Activated CD8-positive, alpha-beta T cell treated with anti-CD3 and anti-CD28 coated beads for 36 hours (primary cell): Measurements from ENCODE around the gene IFNL1. TPM values are rescaled to one million over a fixed set of nuclear protein-coding genes. Genes with fewer than 3 reads are reported as not detected.

Experiments used
- ATAC-seq: fragments of 200-7000 bp; cut with Tn5 transposase; one replicate; pipeline ENCODE4 v1.10.0; 2021; ENCODE audit warnings: mild to moderate bottlenecking, moderate library complexity
- CTCF ChIA-PET: fragments of 350-600 bp; sonication (Branson Sonifier 250); formaldehyde crosslinking; loops from one replicate; lab custom pipeline; 2021; ENCODE audit warnings: antibody characterized with exemption; lab: Charles Lee
- POLR2A ChIA-PET: fragments of 350-600 bp; sonication (Branson Sonifier 250); formaldehyde crosslinking; loops from one replicate; lab custom pipeline; 2021; ENCODE audit warnings: antibody characterized with exemption; lab: Charles Lee
- DNase-seq: peaks from one replicate; pipeline ENCODE4 v3.0.0-alpha.2; 2020
- H3K27ac Mint-ChIP-seq: one replicate; pipeline ENCODE4 v1.8.0; 2021; ENCODE audit warnings: mild to moderate bottlenecking, mixed read lengths
- H3K27me3 Mint-ChIP-seq: one replicate; pipeline ENCODE4 v1.8.0; 2021; ENCODE audit warnings: mixed read lengths
- H3K36me3 Mint-ChIP-seq: one replicate; pipeline ENCODE4 v1.8.0; 2021; ENCODE audit warnings: low read depth, mixed read lengths
- H3K4me1 Mint-ChIP-seq: one replicate; pipeline ENCODE4 v1.8.0; 2021; ENCODE audit warnings: low read depth, mixed read lengths
- H3K4me3 Mint-ChIP-seq: one replicate; pipeline ENCODE4 v1.8.0; 2021; ENCODE audit warnings: mild to moderate bottlenecking, moderate library complexity, mixed read lengths
- H3K9me3 Mint-ChIP-seq: one replicate; pipeline ENCODE4 v1.8.0; 2021; ENCODE audit warnings: mixed read lengths
- intact Hi-C: fragments of 100-400 bp; cut with micrococcal nuclease; formaldehyde crosslinking; loops from one replicate; pipeline ENCODE4 v1.10.0; 2022
- total RNA-seq, 2 experiments: library from RNA; stranded (reverse); gene quantifications; one replicate each; pipeline ENCODE4 v1.2.3, GENCODE V29; 2021
- TF ChIP-seq, protein P1 (sequence below): fragments of 200-600 bp; IDR thresholded peaks from one replicate; pipeline ENCODE4 v1.8.0; 2022; ENCODE audit warnings: antibody characterized with exemption, mild to moderate bottlenecking

IFNL1 gene
- total RNA-seq, 2 experiments from 2014 or later, result not detected

DNA sequence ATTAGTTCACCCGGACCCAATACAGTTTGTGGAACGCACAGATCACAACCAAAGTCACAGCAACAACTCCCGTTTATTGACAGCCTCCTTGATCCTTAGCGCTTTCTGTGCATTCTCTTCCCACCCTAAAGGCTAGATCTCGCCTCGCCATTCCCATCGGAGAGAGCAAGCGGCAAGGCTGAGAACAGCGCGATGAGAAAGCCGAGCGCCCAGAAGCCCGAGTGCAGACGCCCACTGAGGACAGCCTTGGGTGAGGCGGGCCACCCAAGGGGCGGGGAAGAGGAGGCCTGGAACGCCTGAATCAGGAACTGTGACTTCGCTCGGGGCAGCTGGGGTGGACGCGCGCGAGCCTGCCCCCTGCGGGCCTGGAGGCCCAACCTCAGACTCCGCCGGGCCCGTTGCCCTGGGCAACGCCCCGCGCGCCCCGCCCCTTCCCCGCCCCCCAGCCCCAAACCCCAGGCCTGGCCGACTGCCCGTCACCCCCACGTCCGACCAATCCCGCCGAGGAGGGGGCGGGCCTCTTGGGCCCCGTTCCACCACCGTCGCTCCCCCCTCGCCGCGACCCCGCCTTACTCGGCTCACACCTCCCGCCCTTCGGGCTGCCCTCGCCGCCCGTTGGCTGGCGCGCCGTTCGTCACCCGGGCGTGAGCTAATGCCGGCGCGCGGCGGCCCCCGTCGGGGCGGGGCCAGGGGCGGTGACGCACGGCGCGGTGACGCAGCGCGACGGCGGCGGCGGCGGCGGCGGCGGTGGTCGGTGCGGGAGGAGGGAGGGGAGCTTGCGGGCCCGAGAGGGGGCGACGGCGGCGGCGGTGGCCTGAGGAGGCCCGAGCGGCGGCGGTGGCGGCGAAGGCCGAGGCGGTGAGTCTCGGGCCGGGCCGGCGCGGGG lies 45.8 kb downstream of the IFNL1 start, which contains the start of gene SAMD4B:
Gene SAMD4B (plus strand): TSS at position 703 of the 886 bp plus-strand sequence. CDS start 14,473 bp downstream, outside the sequence.
- TF ChIP-seq, protein P1, sequence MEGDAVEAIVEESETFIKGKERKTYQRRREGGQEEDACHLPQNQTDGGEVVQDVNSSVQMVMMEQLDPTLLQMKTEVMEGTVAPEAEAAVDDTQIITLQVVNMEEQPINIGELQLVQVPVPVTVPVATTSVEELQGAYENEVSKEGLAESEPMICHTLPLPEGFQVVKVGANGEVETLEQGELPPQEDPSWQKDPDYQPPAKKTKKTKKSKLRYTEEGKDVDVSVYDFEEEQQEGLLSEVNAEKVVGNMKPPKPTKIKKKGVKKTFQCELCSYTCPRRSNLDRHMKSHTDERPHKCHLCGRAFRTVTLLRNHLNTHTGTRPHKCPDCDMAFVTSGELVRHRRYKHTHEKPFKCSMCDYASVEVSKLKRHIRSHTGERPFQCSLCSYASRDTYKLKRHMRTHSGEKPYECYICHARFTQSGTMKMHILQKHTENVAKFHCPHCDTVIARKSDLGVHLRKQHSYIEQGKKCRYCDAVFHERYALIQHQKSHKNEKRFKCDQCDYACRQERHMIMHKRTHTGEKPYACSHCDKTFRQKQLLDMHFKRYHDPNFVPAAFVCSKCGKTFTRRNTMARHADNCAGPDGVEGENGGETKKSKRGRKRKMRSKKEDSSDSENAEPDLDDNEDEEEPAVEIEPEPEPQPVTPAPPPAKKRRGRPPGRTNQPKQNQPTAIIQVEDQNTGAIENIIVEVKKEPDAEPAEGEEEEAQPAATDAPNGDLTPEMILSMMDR, result peak; percentile 79
- ATAC-seq (peak; percentile 92), DNase-seq (peak; percentile 99)
- H3K4me1 Mint-ChIP-seq, result peaks cover 66% of the 10 kb centered on the region
- H3K36me3 Mint-ChIP-seq, result peaks cover 5% of the 10 kb centered on the region
- ChIA-PET POLR2A (interaction anchor here (0.6 to 1.8 kb wide), 13 partner anchors 9 to 190 kb away, joined by 3 to 7 read pairs (median 4); partner anchors contain the start of genes MED29, PAF1, RPS16 and ZFP36), CTCF (interaction anchor here (0.6 to 2.4 kb wide), 9 partner anchors 8 to 70 kb away, joined by 3 to 15 read pairs (median 4); partner anchors contain the start of genes MED29, PAF1 and PLEKHG2)
- peak within 1 kb of the TSS; percentile 94 for H3K27ac Mint-ChIP-seq
- intact Hi-C loops, result no loop called here
- H3K9me3 Mint-ChIP-seq, result peaks cover 1% of the 10 kb centered on the region
- no peaks in the 10 kb centered on the region for H3K27me3 Mint-ChIP-seq
- peak within 1 kb of the TSS; percentile 88 for H3K4me3 Mint-ChIP-seq

DNA sequence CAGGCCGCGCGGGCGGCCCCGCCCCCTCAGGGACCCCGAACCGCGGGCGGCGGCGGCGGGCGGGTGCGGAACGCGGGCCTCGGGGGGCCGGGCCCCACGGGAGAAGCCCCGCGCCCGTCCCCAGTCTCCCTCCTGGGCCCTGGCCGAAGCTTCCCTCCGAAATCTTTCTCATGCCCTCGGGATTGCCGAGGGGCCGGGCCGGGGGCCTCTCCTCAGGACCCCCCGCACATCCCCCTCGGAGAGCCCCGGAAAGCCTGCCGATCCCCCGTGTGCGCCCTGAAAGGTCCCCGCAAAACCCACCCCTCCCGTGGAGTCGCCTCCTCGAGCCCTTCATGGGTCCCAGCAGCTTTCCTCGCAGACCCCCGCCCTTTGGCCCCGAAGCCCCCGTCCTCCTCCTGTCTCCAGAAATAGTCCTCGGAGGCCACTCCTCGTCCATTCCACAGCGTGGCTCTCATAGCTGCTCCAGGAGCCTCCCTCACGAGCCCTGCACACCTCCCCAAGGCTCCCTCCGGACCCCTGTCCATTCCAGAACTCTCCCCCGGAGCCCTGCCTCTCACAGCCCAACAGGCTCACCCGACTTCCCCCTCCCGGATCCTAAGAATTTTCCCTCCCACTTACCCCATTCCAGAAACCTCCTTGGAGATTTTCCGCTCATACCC lies 46.6 kb downstream of the IFNL1 start:
- intact Hi-C loops, result no loop called here
- peaks cover 5% of the 10 kb centered on the region for H3K36me3 Mint-ChIP-seq
- peaks cover 67% of the 10 kb centered on the region for H3K4me1 Mint-ChIP-seq
- H3K27ac Mint-ChIP-seq, result peak overlapping the region; percentile 75
- TF ChIP-seq, protein P1, result no peak
- DNase-seq (no peak), ATAC-seq (no peak)
- ChIA-PET POLR2A (interaction anchor here (0.6 to 1.8 kb wide), 12 partner anchors 8 to 190 kb away, joined by 3 to 7 read pairs (median 4); partner anchors contain the start of genes RPS16 and ZFP36), CTCF (interaction anchor here (0.6 to 2.4 kb wide), 9 partner anchors 7 to 69 kb away, joined by 3 to 15 read pairs (median 4); partner anchors contain the start of genes MED29, PAF1 and PLEKHG2)
- no peaks in the 10 kb centered on the region for H3K27me3 Mint-ChIP-seq
- peaks cover 1% of the 10 kb centered on the region for H3K9me3 Mint-ChIP-seq
- peak overlapping the region; percentile 79 for H3K4me3 Mint-ChIP-seq

DNA sequence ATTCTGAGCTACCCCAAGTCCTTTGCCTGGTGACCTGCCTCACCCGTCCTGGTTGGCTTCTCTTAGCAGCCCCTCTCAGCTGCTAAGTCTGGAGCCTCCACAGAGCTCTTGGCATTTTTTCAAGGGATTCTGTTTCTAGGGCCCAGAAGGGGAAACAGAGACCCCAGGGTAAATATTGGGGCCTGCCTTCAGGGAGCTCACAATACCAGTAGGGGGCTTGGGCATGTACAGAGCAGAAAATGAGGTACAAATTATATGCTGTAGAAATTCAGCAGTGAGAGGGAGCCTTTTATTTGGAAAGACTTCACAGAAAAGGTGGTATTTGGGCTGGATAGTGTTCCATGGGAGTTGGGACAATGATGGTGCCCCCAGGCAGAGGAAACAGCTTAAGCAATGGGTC lies 49.7 kb downstream of the IFNL1 start:
- TF ChIP-seq, protein P1, result no peak
- intact Hi-C loops, result no loop called here
- DNase-seq (no peak), ATAC-seq (no peak)
- no peaks in the 10 kb centered on the region for H3K9me3 Mint-ChIP-seq
- ChIA-PET CTCF (interaction anchor here (0.8 to 1.9 kb wide), 4 partner anchors 8 to 52 kb away, joined by 3 to 5 read pairs (median 4); partner anchors contain the start of gene GMFG), POLR2A (interaction anchor here (1.1 to 1.9 kb wide), 3 partner anchors 45 to 90 kb away, joined by 3 to 6 read pairs (median 5); partner anchors contain the start of genes MED29, PAF1 and RPS16)
- no peak overlapping the region for H3K27ac Mint-ChIP-seq
- H3K36me3 Mint-ChIP-seq, result peaks cover 14% of the 10 kb centered on the region
- H3K4me1 Mint-ChIP-seq, result peaks cover 63% of the 10 kb centered on the region
- no peak overlapping the region for H3K4me3 Mint-ChIP-seq
- H3K27me3 Mint-ChIP-seq, result no peaks in the 10 kb centered on the region

DNA sequence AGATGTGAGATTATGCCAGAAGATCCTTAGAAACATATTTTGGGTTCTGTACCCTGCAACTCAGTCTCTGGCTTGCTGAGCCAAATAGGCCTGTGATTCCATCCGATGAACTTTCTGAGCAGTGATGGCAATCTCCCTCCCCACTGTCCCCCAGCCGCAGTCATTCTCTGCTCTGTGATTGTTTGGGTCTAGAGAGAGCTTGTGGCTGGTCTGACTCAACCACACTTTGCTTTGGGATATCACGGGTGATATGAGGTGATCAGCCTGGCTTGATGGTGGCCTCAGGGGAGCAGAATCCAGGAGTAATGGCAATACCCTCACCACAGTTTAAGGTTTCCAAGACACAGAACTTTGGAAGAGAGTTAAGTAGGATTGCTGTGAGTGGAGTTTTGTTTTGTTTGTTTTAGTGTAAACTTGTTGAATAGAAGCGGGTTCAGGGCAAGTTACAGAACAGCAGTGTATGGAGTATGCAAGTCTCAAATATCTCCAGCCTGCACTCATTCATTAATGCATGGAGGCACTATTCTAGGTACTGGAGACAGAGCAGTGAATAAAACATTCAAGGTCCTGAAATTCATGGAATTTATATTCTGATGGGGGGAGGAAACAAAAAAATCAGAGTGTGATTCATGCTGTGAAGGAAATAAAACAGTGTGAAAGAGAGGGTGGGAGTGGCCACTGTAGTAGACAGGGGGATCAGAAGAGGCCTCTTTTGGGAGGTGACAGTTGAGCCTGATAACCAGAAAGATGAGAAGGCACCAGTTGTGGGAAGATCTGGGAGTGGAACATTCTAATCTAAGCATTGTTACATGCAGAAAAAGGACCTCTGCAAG lies 51.3 kb downstream of the IFNL1 start:
- ATAC-seq, result peak; percentile 34
- intact Hi-C loops, result no loop called here
- H3K4me1 Mint-ChIP-seq, result peaks cover 76% of the 10 kb centered on the region
- H3K9me3 Mint-ChIP-seq, result no peaks in the 10 kb centered on the region
- ChIA-PET POLR2A (interaction anchor here (1.9 kb wide), 1 partner anchor 54 kb away, joined by 6 read pairs; no protein-coding TSS in a partner anchor), CTCF (interaction anchor here (0.7 to 1.2 kb wide), 2 partner anchors 88 to 236 kb away, joined by 3 read pairs; partner anchors contain the start of gene RPS16)
- H3K36me3 Mint-ChIP-seq, result peaks cover 24% of the 10 kb centered on the region
- TF ChIP-seq, protein P1, result no peak
- peak overlapping the region; percentile 59 for H3K27ac Mint-ChIP-seq
- no peaks in the 10 kb centered on the region for H3K27me3 Mint-ChIP-seq
- no peak overlapping the region for H3K4me3 Mint-ChIP-seq
- DNase-seq, result no peak

Other genes starting within 250 kb of the IFNL1 start
- not detected for gene ACP7, start 212.0 kb upstream of the IFNL1 start, total RNA-seq
- gene PAK4, start 170.6 kb upstream of the IFNL1 start, total RNA-seq, result 10 to 100 TPM in 1 of 2 experiments, 1 to 10 TPM in 1; 9.8 to 11.5 TPM
- gene NCCRP1, start 99.4 kb upstream of the IFNL1 start, total RNA-seq, result not detected
- not detected for gene SYCN, start 92.1 kb upstream of the IFNL1 start, total RNA-seq
- gene IFNL3, start 51.4 kb upstream of the IFNL1 start, total RNA-seq, result not detected
- gene IFNL4, start 47.6 kb upstream of the IFNL1 start, total RNA-seq, result not detected
- not detected for gene IFNL2, start 28.0 kb upstream of the IFNL1 start, total RNA-seq
- gene LRFN1, start 24.5 kb downstream of the IFNL1 start, total RNA-seq, result 1 to 10 TPM; 6.1 to 6.5 TPM
- 100 to 1,000 TPM; 280 to 297 TPM for gene GMFG, start 39.6 kb downstream of the IFNL1 start, total RNA-seq
- 10 to 100 TPM; 35.5 to 37.1 TPM for gene SAMD4B, start 46.0 kb downstream of the IFNL1 start, total RNA-seq
- gene PAF1, start 94.7 kb downstream of the IFNL1 start, total RNA-seq, result 10 to 100 TPM; 35.5 to 36.5 TPM
- gene MED29, start 95.0 kb downstream of the IFNL1 start, total RNA-seq, result 10 to 100 TPM; 19.5 to 19.8 TPM
- 10 to 100 TPM; 74.6 to 80.3 TPM for gene ZFP36, start 110.4 kb downstream of the IFNL1 start, total RNA-seq
- 10 to 100 TPM; 35.9 to 42.8 TPM for gene PLEKHG2, start 116.3 kb downstream of the IFNL1 start, total RNA-seq
- 1,000 to 10,000 TPM; 3,249 to 3,324 TPM for gene RPS16, start 139.5 kb downstream of the IFNL1 start, total RNA-seq
- gene SUPT5H, start 149.2 kb downstream of the IFNL1 start, total RNA-seq, result 100 to 1,000 TPM; 127 to 141 TPM
- gene TIMM50, start 184.4 kb downstream of the IFNL1 start, total RNA-seq, result 100 to 1,000 TPM; 108 to 114 TPM
- 1 to 10 TPM; 1.3 to 1.6 TPM for gene DLL3, start 202.5 kb downstream of the IFNL1 start, total RNA-seq
- not detected for gene SELENOV, start 218.7 kb downstream of the IFNL1 start, total RNA-seq
- gene EID2B, start 236.4 kb downstream of the IFNL1 start, total RNA-seq, result 1 to 10 TPM; 3.0 TPM
- gene EID2, start 243.8 kb downstream of the IFNL1 start, total RNA-seq, result 10 to 100 TPM; 11.1 to 11.7 TPM